HG03139 (cell line): ENCODE data around the gene MOCOS.

Experiments
- ATAC-seq: cut with Tn5 transposase; IDR thresholded peaks from one replicate; pipeline ENCODE4 v1.9.1; 2021; ENCODE audit not compliant: unreplicated experiment

Gene MOCOS

GRCh38 chr18:36302676-36303075 is 115.4 kb downstream of the MOCOS start:
- ATAC-seq, result no peak

- no peak for ATAC-seq
These were observed 116.0 kb downstream of the MOCOS start for GRCh38 chr18:36303211-36303844.

GRCh38 chr18:36304723-36305122 is 117.4 kb downstream of the MOCOS start:
- ATAC-seq, result no peak

- no peak for ATAC-seq
These were observed 118.1 kb downstream of the MOCOS start for GRCh38 chr18:36305375-36305774.

- no peak for ATAC-seq
These were observed 120.2 kb downstream of the MOCOS start for GRCh38 chr18:36307513-36307912.

GRCh38 chr18:36308711-36309435 is 121.6 kb downstream of the MOCOS start:
- no peak for ATAC-seq

- no peak for ATAC-seq
These were observed 122.4 kb downstream of the MOCOS start for GRCh38 chr18:36309436-36310391.

- no peak for ATAC-seq
These were observed 123.8 kb downstream of the MOCOS start for GRCh38 chr18:36311026-36311570.

GRCh38 chr18:36312806-36313395 is 125.6 kb downstream of the MOCOS start:
- no peak for ATAC-seq

GRCh38 chr18:36314098-36314497 is 126.8 kb downstream of the MOCOS start:
- ATAC-seq, result no peak

GRCh38 chr18:36314754-36315153 is 127.5 kb downstream of the MOCOS start:
- no peak for ATAC-seq

- ATAC-seq, result no peak
These were observed 128.4 kb downstream of the MOCOS start for GRCh38 chr18:36315736-36316135.

- ATAC-seq, result no peak
These were observed 128.9 kb downstream of the MOCOS start for GRCh38 chr18:36316246-36316645.
